Adipose tissue (tissue), 3 donors: Measurements from ENCODE around the gene MTMR1. TPM values are rescaled to one million over a fixed set of nuclear protein-coding genes. Genes with fewer than 3 reads are reported as not detected.

Source experiments
- H3K27ac ChIP-seq: one replicate; pipeline ENCODE4 v1.5.1; 2013; ENCODE audit warnings: low read depth, low read length
- WGBS, 3 donors: extraction: QIAGEN DNeasy Blood & Tissue Kit; methylation state at CpG; one replicate each; pipeline ENCODE4 v1.1.7; 2013; 5-methylcytosine and 5-hydroxymethylcytosine counted together
- polyA plus RNA-seq, 3 donors: library from polyadenylated mRNA; stranded (reverse); fragments of 200-250 nt; gene quantifications; one replicate each; pipeline ENCODE4 v1.2.3, GENCODE V29; 2013
- donor health status: healthy with polysubstance abuse.
- donor health status: Bipolar disorder and iron deficiency.
- donor health status: healthy.

Gene MTMR1
- polyA plus RNA-seq, 3 donors = 5.2 to 8.8 (median 5.4) TPM

- WGBS, 3 donors = 85 to 92% (median 87%) methylated on average over 4 to 17 of the region's 17 CpGs
- no peak overlapping the region for H3K27ac ChIP-seq
Measured at GRCh38 chrX:150770623-150771022, 77.4 kb downstream of the MTMR1 start.

GRCh38 chrX:150771116-150771515 is 77.9 kb downstream of the MTMR1 start:
- 88 to 91% (median 89%) methylated on average over 6 to 16 of the region's 16 CpGs for WGBS, 3 donors
- no peak overlapping the region for H3K27ac ChIP-seq

- no peak overlapping the region for H3K27ac ChIP-seq
Measured at GRCh38 chrX:150772150-150772970, 79.2 kb downstream of the MTMR1 start.

GRCh38 chrX:150773117-150773516 is 79.9 kb downstream of the MTMR1 start:
- WGBS, 3 donors = 83 to 91% (median 87%) methylated on average over 8 of the region's 8 CpGs
- no peak overlapping the region for H3K27ac ChIP-seq

More at GRCh38 chrX:150772150-150772970, 79.2 kb downstream of the MTMR1 start:
- 32 to 39% (median 37%) methylated on average over 20 to 26 of the region's 26 CpGs for WGBS, 3 donors

- WGBS, 3 donors = 55 to 70% (median 59%) methylated on average over 4 of the region's 4 CpGs
Measured at GRCh38 chrX:150773634-150774033, 80.4 kb downstream of the MTMR1 start.

GRCh38 chrX:150774798-150775568 is 81.8 kb downstream of the MTMR1 start:
- WGBS, 3 donors = 91 to 98% (median 94%) methylated on average over 14 of the region's 14 CpGs
- no peak overlapping the region for H3K27ac ChIP-seq

More at GRCh38 chrX:150773634-150774033, 80.4 kb downstream of the MTMR1 start:
- H3K27ac ChIP-seq = no peak overlapping the region

- WGBS, 3 donors = 75 to 88% (median 78%) methylated on average over 12 to 18 of the region's 18 CpGs
- H3K27ac ChIP-seq = no peak overlapping the region
Measured at GRCh38 chrX:150775569-150776350, 82.6 kb downstream of the MTMR1 start.

GRCh38 chrX:150777328-150777992 is 84.3 kb downstream of the MTMR1 start:
- 87 to 98% (median 96%) methylated on average over 18 of the region's 18 CpGs for WGBS, 3 donors
- no peak overlapping the region for H3K27ac ChIP-seq

- no peak overlapping the region for H3K27ac ChIP-seq
- 69 to 93% (median 71%) methylated on average over 8 of the region's 8 CpGs for WGBS, 3 donors
Measured at GRCh38 chrX:150779385-150779784, 86.2 kb downstream of the MTMR1 start.

- no peak overlapping the region for H3K27ac ChIP-seq
- WGBS, 3 donors = 86 to 97% (median 95%) methylated on average over 10 of the region's 10 CpGs
Measured at GRCh38 chrX:150781677-150782076, 88.5 kb downstream of the MTMR1 start.

- 86 to 100% (median 97%) methylated on average over 1 of the region's 1 CpG for WGBS, 3 donors
Measured at GRCh38 chrX:150790021-150790420, 96.8 kb downstream of the MTMR1 start.

GRCh38 chrX:150792949-150793527 is 99.8 kb downstream of the MTMR1 start:
- 70 to 94% (median 92%) methylated on average over 5 of the region's 5 CpGs for WGBS, 3 donors
- H3K27ac ChIP-seq = no peak overlapping the region

More at GRCh38 chrX:150790021-150790420, 96.8 kb downstream of the MTMR1 start:
- no peak overlapping the region for H3K27ac ChIP-seq

- 97 to 100% (median 99%) methylated on average over 2 of the region's 2 CpGs for WGBS, 3 donors
- H3K27ac ChIP-seq = no peak overlapping the region
Measured at GRCh38 chrX:150805736-150806135, 112.5 kb downstream of the MTMR1 start.

GRCh38 chrX:150806827-150807226 is 113.6 kb downstream of the MTMR1 start:
- H3K27ac ChIP-seq = no peak overlapping the region
- WGBS, 3 donors = 56 to 97% (median 72%) methylated on average over 1 of the region's 1 CpG

GRCh38 chrX:150813922-150814321 is 120.7 kb downstream of the MTMR1 start:
- WGBS, 3 donors = 67 to 91% (median 83%) methylated on average over 5 of the region's 5 CpGs
- H3K27ac ChIP-seq = no peak overlapping the region
